Vagina (tissue), 2 donors: Measurements from ENCODE around the gene EXOC3.

ENCODE experiments used
- CTCF ChIP-seq, 3 experiments: fragments of 450-650 bp in 2 of 3; fragments of 200-600 bp in 1 of 3; sonication (generic) in 1 of 3; IDR thresholded peaks; one replicate each; pipeline ENCODE4 v1.5.1; 2017 to 2019; ENCODE audit warnings: antibody characterized with exemption in 3 of 3, mild to moderate bottlenecking in 2 of 3, moderate library complexity in 2 of 3
- POLR2A ChIP-seq, 2 donors: fragments of 450-650 bp; IDR thresholded peaks; one replicate each; pipeline ENCODE4 v1.6.1; 2017; ENCODE audit warnings: antibody characterized with exemption in 2 of 2, mild to moderate bottlenecking in 2 of 2, moderate library complexity in 2 of 2
- POLR2AphosphoS5 ChIP-seq, 2 donors: sonication (generic); formaldehyde crosslinking; IDR thresholded peaks; one replicate each; pipeline ENCODE4 v1.9.0; 2017; ENCODE audit warnings: antibody characterized with exemption in 2 of 2, mild to moderate bottlenecking in 2 of 2, low read depth in 1 of 2; ENCODE audit not compliant: insufficient read depth in 1 of 2

- TF ChIP-seq CTCF (IDR thresholded peaks at IDR 0.05) (no peak), POLR2A (IDR thresholded peaks at IDR 0.05) (no peak), POLR2AphosphoS5 (IDR thresholded peaks at IDR 0.05; ENCODE audit: insufficient read depth in 1 of 2, low read depth in 1 of 2) (no peak)
Observed at GRCh38 chr5:475704-476101, 32.7 kb downstream of the EXOC3 start.
